SIG-M5 treated with dmso at 0.1 percent for 504 hours (cell line): Measurements from ENCODE around the gene C1QL2.

Experiments
- DNase-seq: peaks from one replicate; lab custom pipeline; 2025; ENCODE audit not compliant: unreplicated experiment; lab: John Stamatoyannopoulos, UW

C1QL2 gene

DNA sequence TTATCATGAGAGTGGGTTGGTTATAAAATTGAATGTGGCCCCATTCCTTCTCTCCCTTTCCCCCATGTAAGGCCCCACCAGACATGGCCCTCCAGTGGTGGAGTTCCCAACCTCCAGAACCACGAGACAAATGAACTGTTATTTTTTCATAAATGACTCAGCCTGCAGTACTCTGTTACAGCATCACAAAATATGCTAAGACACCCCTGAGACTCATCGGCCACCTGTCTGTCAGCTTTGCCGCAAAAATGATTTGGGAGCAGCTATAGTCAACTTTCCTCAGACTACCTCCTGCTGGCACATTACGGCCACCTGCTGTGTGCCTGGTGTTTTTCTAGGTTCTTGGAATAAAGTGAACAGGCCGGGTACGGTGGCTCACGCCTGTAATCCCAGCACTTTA lies 21.4 kb upstream of the C1QL2 start:
- no peak for DNase-seq

DNA sequence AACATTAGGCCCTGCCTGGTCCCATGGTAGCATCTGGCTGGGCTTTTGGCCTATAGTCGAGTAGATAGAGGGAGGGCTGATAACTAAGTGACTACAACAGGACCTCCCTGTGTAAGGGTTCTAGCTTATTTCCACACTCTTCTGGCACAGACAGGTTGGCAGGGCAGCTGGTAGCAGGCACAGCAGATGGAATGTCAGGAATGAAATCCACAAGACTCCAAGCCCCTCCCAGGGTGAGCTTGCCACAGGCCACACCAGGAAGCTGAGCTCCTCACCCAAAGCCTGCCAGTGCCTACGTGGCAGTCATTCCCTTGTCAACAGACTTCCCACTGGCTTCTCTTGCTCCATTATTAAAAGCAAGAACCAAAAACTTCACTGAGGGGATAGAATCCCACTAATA lies 20.7 kb upstream of the C1QL2 start:
- DNase-seq, result no peak

GRCh38 chr2:119178776-119179175 lies 20.2 kb upstream of the C1QL2 start:
- DNase-seq, result no peak

- no peak for DNase-seq
These were observed 19.3 kb upstream of the C1QL2 start for GRCh38 chr2:119177838-119178190.

DNA sequence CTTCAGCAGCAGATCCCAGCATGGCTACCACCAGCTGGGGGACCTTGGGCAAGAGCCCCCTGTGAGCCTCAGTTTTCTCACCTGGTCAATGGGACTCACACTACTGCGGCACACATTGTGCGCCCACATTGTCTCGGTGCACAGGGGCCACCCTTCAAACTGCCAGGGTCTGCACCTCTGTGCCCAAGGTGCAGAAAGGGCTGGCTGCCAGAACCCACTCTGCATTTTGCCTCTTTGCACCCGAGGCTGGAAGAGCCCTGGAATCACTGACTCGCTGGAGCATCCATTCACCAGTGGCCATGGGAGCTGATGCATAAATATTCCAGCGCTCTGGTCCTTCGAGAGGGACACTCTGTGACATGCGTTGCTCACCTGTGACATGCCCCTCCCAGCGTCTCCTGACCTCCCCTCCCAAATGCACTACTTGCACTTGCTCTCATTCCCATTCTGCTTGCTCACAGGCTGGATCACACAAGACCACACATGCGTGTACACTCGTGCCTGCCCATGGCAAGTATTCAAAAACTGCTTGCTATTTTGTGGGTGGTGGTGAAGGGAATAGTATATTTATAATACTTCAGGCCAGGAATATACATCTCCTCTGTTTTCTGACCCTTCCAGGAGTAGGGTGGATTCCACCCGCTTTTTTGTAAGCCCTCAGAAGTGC lies 18.8 kb upstream of the C1QL2 start:
- no peak for DNase-seq

DNA sequence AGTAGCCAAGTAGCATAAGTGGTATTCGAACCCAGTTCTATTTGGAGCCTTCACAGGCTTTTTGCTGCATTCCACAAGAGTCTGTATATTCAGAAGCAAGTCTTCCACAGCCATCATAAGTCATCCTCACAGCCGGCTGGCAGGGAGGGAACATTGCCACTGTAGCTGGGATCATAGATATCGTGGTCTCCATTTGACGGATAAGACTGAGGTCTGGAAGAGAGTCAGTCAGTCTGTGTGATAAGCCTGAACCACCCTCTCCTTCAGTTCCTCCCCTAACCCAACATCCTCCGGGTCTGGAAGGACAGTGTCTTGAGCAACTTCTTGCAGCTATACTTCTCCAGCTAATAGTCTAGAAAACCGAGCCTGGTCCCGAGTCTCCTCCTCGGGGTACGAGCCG lies 17.0 kb upstream of the C1QL2 start:
- DNase-seq, result no peak

DNA sequence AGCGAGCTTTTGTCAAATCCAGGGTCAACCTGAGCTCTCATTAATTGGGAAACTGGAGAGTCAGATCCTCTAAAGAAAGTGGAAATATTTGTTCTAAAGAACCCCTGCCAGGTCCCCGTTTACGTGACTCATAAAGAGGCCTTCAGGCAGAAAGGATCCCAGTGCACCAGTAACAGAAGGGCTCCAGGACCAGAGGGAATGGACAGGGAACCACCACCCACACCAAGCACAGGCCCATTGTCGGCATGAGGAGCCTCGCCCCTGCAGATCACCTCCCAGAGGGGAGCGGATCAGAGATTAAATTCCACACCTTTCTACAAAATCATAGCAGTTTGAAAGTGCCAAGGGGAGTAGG lies 16.4 kb upstream of the C1QL2 start:
- DNase-seq, result no peak

- peak; percentile 60 for DNase-seq
These were observed 15.9 kb upstream of the C1QL2 start for GRCh38 chr2:119174216-119174992.

- no peak for DNase-seq
These were observed 15.1 kb upstream of the C1QL2 start for GRCh38 chr2:119173556-119174060.

DNA sequence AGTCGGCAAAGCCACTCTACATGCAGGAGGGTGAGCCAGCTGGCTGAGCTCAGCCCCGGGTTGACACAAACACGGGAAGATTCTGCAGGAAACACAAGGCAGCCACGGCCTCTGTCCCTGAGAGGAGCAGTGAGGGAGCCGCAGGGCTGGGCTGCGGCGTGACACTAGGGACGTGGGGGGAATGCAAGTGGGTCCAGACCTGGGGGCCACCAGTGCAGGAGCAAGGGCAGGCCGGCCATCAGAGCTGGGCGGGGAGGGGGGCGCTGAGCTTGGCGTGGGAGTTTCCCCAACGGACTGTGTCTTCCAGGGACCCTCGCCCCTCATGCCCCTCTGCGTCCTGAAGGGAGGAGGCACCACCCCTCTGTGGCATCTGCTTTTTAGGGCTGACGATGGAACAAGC lies 12.0 kb upstream of the C1QL2 start:
- DNase-seq, result no peak

DNA sequence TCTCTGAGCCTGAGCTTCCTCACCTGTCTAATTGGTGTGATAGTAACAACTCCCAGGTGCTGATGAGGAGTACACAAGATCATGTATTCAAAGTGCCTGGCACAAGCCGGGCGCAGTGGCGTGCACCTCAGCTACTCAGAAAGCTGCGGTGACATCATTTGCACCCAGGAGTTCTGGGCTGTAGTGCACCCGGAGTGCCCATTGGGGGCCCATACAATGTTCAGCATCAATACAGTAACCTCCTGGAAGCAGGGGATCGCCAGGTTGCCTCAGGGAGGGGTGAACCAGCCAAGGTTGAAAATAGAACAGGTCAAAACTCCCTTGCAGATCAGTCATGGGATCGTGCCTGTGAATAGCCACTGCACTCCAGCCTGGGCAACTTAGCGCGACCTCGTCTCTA lies 11.2 kb upstream of the C1QL2 start:
- no peak for DNase-seq

- DNase-seq, result no peak
These were observed 1.9 kb upstream of the C1QL2 start for GRCh38 chr2:119160361-119160990.

GRCh38 chr2:119157850-119158511 lies 570 bp downstream of the C1QL2 start:
- no peak for DNase-seq

GRCh38 chr2:119156891-119157773 lies 1.4 kb downstream of the C1QL2 start:
- no peak for DNase-seq

DNA sequence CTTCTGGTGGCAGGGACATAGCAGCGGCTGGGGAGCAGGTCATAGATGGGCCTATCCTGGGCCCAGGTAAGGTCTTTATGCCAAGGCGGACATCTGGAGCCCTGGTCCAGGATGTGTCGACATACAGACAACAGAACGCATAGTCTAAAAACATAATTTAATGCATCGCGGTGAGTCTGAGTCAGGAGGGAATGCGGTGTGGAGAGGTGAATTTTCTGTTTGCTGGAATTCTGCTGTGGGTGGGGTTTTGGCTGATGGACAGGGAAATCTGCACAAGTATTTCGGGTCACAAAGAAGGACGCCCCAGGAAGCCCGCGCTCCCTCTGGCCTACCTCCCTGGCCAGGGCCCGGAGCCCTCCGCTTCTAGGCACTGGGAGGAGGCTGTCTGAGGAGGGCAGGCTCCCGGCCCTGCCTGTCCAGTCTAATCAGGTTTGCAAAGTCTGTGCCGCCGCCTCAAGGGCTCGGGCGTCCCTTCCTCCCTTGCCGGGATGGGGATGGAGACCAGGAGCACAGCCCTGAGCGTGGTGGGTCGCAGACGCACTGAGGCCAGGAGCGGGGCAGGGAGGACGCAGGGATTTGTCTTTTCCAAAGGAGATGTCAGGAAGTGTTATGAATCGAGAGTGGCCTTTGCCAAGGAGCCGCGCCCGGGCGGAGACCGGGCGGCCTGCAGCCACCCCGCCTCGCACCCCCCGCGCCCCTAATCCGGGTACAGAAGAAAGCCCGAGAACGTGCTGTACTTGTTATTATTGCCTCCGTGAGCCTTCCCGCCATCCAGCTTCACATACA lies 2.3 kb downstream of the C1QL2 start:
- DNase-seq, result no peak

- peak; percentile 4 for DNase-seq
These were observed 2.9 kb downstream of the C1QL2 start for GRCh38 chr2:119155633-119156032.

DNA sequence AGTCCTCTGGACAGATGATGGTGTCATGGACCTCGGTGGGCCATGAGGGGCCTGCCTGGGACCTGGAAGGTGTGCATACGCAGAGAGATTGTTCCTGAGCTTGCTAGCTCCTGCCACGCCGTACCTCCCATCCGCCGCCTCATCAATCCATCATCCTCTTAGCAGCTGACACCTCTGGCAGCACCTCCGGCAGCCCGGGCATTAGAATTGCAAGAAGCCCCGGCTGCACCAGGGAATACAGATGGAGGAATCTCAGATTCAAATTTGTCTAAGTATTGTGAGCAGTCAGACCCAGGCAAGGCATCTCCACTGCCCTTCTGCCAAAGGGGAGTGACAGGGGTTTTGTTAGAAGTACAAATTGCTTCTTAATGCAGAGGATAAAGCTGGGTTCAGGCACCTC lies 4.5 kb downstream of the C1QL2 start:
- no peak for DNase-seq

DNA sequence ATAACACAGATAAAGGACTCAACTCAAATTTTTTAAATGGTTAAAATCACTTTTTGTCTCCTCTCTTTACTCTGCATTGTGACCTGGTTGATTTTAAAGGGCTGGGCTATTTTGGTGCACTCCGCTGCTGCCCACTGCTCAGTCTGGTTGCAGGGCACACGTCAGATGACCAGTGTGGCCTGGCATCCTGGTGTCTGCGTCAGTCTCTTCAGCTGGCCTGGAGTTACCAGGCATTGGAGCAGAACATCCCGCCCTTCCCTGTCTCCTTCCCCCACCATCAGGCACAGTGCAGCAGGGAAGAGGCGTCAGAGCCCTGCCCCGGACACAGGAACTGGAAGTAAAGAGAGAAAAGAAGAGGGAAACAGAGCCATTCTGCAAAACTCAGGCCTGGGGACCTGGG lies 8.9 kb downstream of the C1QL2 start:
- no peak for DNase-seq

GRCh38 chr2:119147776-119148715 lies 10.5 kb downstream of the C1QL2 start:
- no peak for DNase-seq
